ENCODE data around the gene SMARCD3. TPM values are rescaled to one million over a fixed set of nuclear protein-coding genes. Genes with fewer than 3 reads are reported as not detected.

The SMARCD3 gene
- total RNA-seq (2013): 102 TPM
- polyA plus RNA-seq (100 to 1,000 TPM; 104 to 183 (median 112) TPM), polyA minus RNA-seq (56.2 and 90.8 TPM in 2 replicates), total RNA-seq (12.0 to 91.0 (median 70.4) reads per million in 11 experiments)

- Histone ChIP-seq H3K27ac (ENCODE audit: low read depth in 1 of 2, low read length in 2 of 2) (no peak within 1 kb of the TSS), H3K4me1 (ENCODE audit: control insufficient read depth in 1 of 2, insufficient read depth in 2 of 2, low read length in 2 of 2) (peaks cover 51 to 64% of the 10 kb centered on the region in 2 donors), H3K79me2 (ENCODE audit: insufficient read depth, low read length) (no peaks in the 10 kb centered on the region), H2AFZ (ENCODE audit: insufficient read depth, low read depth, low read length, poor library complexity, severe bottlenecking) (peak within 1 kb of the TSS; percentile 15), H3K4me3 (replicated peaks in 1 of 3; ENCODE audit: low read depth in 2 of 3, low read length in 3 of 3) (peak within 1 kb of the TSS; percentile 11 to 63 (median 27)), H3K9ac (ENCODE audit: insufficient read depth, low read length, poor library complexity, severe bottlenecking) (peak within 1 kb of the TSS; percentile 55), H3K27me3 (ENCODE audit: control insufficient read depth in 2 of 2, insufficient read depth in 2 of 2, low read length in 2 of 2) (peaks cover 61 to 82% of the 10 kb centered on the region in 2 donors), H3K4me2 (replicated peaks; ENCODE audit: extremely low read depth, low read length, poor library complexity, severe bottlenecking) (peak within 1 kb of the TSS; percentile 80), H4K20me1 (ENCODE audit: insufficient read depth, low read length) (peaks cover 95% of the 10 kb centered on the region), H3K9me3 (replicated peaks in 1 of 2; ENCODE audit: control insufficient read depth in 1 of 2, insufficient read depth in 1 of 2, low read length in 2 of 2) (peaks cover 0 to 14% of the 10 kb centered on the region in 2 donors), H3K36me3 (replicated peaks in 1 of 2; ENCODE audit: control insufficient read depth in 1 of 2, insufficient read depth in 2 of 2, low read length in 2 of 2) (no peaks in the 10 kb centered on the region)
- Mint-ChIP-seq H3K4me3 (peak within 1 kb of the TSS; percentile 82 to 96), H3K27ac (peak within 1 kb of the TSS in 3 of 7 donors; percentile 42 to 60 (median 46)), H3K36me3 (peaks cover 30 to 33% of the 10 kb centered on the region in 2 donors), H3K27me3 (ENCODE audit: low read depth in 3 of 3) (peaks cover 77 to 95% (median 82%) of the 10 kb centered on the region in 3 donors), H3K4me1 (peaks cover 73% of the 10 kb centered on the region), H3K9me3 (peaks cover 0 to 26% (median 11%) of the 10 kb centered on the region in 7 donors)
- TF ChIP-seq CTCF (IDR thresholded peaks at IDR 0.05): no peak
- no peak for DNase-seq
- WGBS (ENCODE audit: insufficient coverage): under 1% methylated on average over 67 of the region's 71 CpGs
- intact Hi-C loops (cut with micrococcal nuclease): loop anchor here in 1 of 2 donors (2.0 kb wide), 1 partner anchor 24 kb away; no protein-coding TSS in a partner anchor
Measured at GRCh38 chr7:151248346-151249033, at the start of gene SMARCD3. TSS of gene SMARCD3 (minus strand) at chr7:151248694. CDS start at chr7:151248562, 132 bp downstream.

- Histone ChIP-seq H3K79me2 (ENCODE audit: insufficient read depth, low read length) (no peaks in the 10 kb centered on the region), H3K9me3 (replicated peaks in 1 of 2; ENCODE audit: control insufficient read depth in 1 of 2, insufficient read depth in 1 of 2, low read length in 2 of 2) (peaks cover 2 to 4% of the 10 kb centered on the region in 2 donors), H3K27ac (ENCODE audit: low read depth in 1 of 2, low read length in 2 of 2) (no peak overlapping the region), H3K27me3 (ENCODE audit: control insufficient read depth in 2 of 2, insufficient read depth in 2 of 2, low read length in 2 of 2) (peaks cover 3 to 7% of the 10 kb centered on the region in 2 donors), H2AFZ (ENCODE audit: insufficient read depth, low read depth, low read length, poor library complexity, severe bottlenecking) (no peak overlapping the region), H3K4me3 (replicated peaks in 1 of 3; ENCODE audit: low read depth in 2 of 3, low read length in 3 of 3) (no peak overlapping the region), H3K9ac (ENCODE audit: insufficient read depth, low read length, poor library complexity, severe bottlenecking) (no peak overlapping the region), H4K20me1 (ENCODE audit: insufficient read depth, low read length) (no peaks in the 10 kb centered on the region), H3K4me1 (ENCODE audit: control insufficient read depth in 1 of 2, insufficient read depth in 2 of 2, low read length in 2 of 2) (no peaks in the 10 kb centered on the region), H3K4me2 (replicated peaks; ENCODE audit: extremely low read depth, low read length, poor library complexity, severe bottlenecking) (no peak overlapping the region), H3K36me3 (replicated peaks in 1 of 2; ENCODE audit: control insufficient read depth in 1 of 2, insufficient read depth in 2 of 2, low read length in 2 of 2) (no peaks in the 10 kb centered on the region)
- intact Hi-C loops (cut with micrococcal nuclease): no loop called here
- WGBS (ENCODE audit: insufficient coverage): no CpG with 5 or more reads among the region's 3 CpGs
- Mint-ChIP-seq H3K9me3 (peaks cover 4 to 14% (median 10%) of the 10 kb centered on the region in 7 donors), H3K4me1 (peaks cover 10% of the 10 kb centered on the region), H3K27me3 (ENCODE audit: low read depth in 3 of 3) (peaks cover 12 to 30% (median 17%) of the 10 kb centered on the region in 3 donors), H3K27ac (no peak overlapping the region), H3K4me3 (peak overlapping the region in 1 of 2 donors; percentile 15), H3K36me3 (no peaks in the 10 kb centered on the region)
- TF ChIP-seq CTCF (IDR thresholded peaks at IDR 0.05): no peak
- DNase-seq: no peak
Measured at GRCh38 chr7:151296202-151296992, 47.9 kb upstream of the SMARCD3 start.

Data from CD14-positive monocyte (primary cell).